Endodermal cell (in vitro differentiated cells): ENCODE measurements around the gene KIF16B. TPM values are rescaled to one million over a fixed set of nuclear protein-coding genes. Genes with fewer than 3 reads are reported as not detected.

Experiments
- DNase-seq: peaks from one replicate; pipeline ENCODE4 v3.0.0-alpha.2; 2017
- H3K27ac ChIP-seq: 2 replicates; pipeline ENCODE4 v1.5.1; 2013; ENCODE audit warnings: mild to moderate bottlenecking, low read depth, low read length, moderate library complexity
- H3K27me3 ChIP-seq: 2 replicates; pipeline ENCODE4 v1.6.1; 2013; ENCODE audit warnings: mild to moderate bottlenecking, low read length, moderate library complexity; ENCODE audit not compliant: insufficient read depth, control insufficient read depth, poor library complexity, severe bottlenecking
- H3K36me3 ChIP-seq: 2 replicates; pipeline ENCODE4 v1.7.0; 2013; ENCODE audit warnings: mild to moderate bottlenecking, low read length, moderate library complexity; ENCODE audit not compliant: control insufficient read depth, insufficient read depth
- H3K4me1 ChIP-seq: one replicate; pipeline ENCODE4 v1.7.0; 2013; ENCODE audit warnings: low read length; ENCODE audit not compliant: control insufficient read depth, insufficient read depth
- H3K4me3 ChIP-seq: 2 replicates; pipeline ENCODE4 v1.5.1; 2013; ENCODE audit warnings: mild to moderate bottlenecking, low read length, moderate library complexity
- H3K9ac ChIP-seq: 2 replicates; pipeline ENCODE4 v1.6.1; 2013; ENCODE audit warnings: mild to moderate bottlenecking, low read length, moderate library complexity; ENCODE audit not compliant: poor library complexity, severe bottlenecking; ENCODE audit errors: extremely low read depth
- H3K9me3 ChIP-seq: 2 replicates; pipeline ENCODE4 v1.6.1; 2013; ENCODE audit warnings: mild to moderate bottlenecking, low read length, moderate library complexity; ENCODE audit not compliant: control insufficient read depth
- H3K27ac Mint-ChIP-seq: 2 replicates; pipeline ENCODE4 v1.8.0; 2020; ENCODE audit warnings: mixed read lengths
- H3K27me3 Mint-ChIP-seq: 2 replicates; pipeline ENCODE4 v1.8.0; 2021; ENCODE audit warnings: mild to moderate bottlenecking, mixed read lengths; ENCODE audit not compliant: insufficient read depth
- H3K36me3 Mint-ChIP-seq: 2 replicates; pipeline ENCODE4 v1.8.0; 2020; ENCODE audit warnings: low read depth, mixed read lengths
- H3K4me1 Mint-ChIP-seq: 2 replicates; pipeline ENCODE4 v1.8.0; 2020; ENCODE audit warnings: mixed read lengths
- H3K4me3 Mint-ChIP-seq: 2 replicates; pipeline ENCODE4 v1.8.0; 2020; ENCODE audit warnings: mild to moderate bottlenecking, moderate library complexity, mixed read lengths
- H3K9me3 Mint-ChIP-seq: 2 replicates; pipeline ENCODE4 v1.8.0; 2020; ENCODE audit warnings: mild to moderate bottlenecking, mixed read lengths
- WGBS, 2 experiments: methylation state at CpG; one replicate each; pipeline versions ENCODE4 v1.1.5 to v1.1.7; 2013; ENCODE audit warnings: missing lambda C conversion rate in 2 of 2, mixed read lengths in 1 of 2; ENCODE audit not compliant: insufficient coverage in 1 of 2, insufficient read length in 1 of 2; 5-methylcytosine and 5-hydroxymethylcytosine counted together
- total RNA-seq, 2 donors: library from RNA; stranded (reverse); fragmentation: NEBNext Ultra II Directional in 1 of 2; extraction: Animal tissue kit (Norgen Biotek cat#: 25700) in 1 of 2; gene quantifications; 2 replicates in 1 of 2; 3 replicates in 1 of 2; pipeline ENCODE4 v1.2.1, GENCODE V29; 2021
- TF ChIP-seq, protein P1 (sequence below): fragments of 200-600 bp; sonication (generic); conservative IDR thresholded peaks from 2 replicates; pipeline ENCODE4 v1.5.0; 2021; ENCODE audit warnings: antibody characterized with exemption, mild to moderate bottlenecking

Gene KIF16B
- total RNA-seq, 2 donors from 2014 or later = 17.3 to 18.8 TPM

DNA sequence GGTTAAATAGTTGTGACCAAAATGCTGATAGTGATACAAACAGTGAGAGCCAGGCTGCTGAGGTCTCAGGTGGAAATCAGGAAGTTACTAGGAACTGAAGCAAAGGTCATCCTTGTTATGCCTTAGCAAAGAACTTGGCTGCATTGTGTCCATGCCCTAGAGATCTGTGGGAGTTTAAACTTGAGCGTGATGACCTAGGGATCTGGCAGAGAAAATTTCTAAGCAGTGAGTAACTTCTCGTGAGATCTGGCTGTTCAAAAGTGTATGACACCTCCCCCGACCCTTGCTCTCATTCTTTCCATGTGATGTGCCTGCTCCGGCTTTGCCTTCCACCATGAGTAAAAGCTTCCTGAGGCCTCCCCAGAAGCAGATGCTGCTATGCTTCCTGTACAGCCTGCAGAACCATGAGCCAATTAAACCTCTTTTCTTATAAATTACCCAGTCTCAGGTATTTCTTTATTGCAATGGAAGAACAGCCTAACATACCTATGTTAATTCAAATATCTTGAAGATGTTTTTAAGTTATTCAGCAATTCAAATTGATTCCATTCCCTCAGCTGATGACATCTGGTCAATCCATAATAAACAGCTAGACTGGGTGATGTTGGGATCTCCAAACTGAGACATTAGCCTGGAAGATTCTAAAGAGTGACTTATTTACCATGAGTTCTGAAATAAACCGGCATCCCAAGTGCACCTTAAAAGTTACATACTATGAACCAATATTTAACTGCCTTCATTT lies 33.8 kb downstream of the KIF16B start:
- 92 to 95% methylated on average over 4 to 5 of the region's 5 CpGs for WGBS, 2 experiments
- Histone ChIP-seq H3K9ac (no peak overlapping the region), H3K27me3 (no peaks in the 10 kb centered on the region), H3K27ac (no peak overlapping the region), H3K36me3 (no peaks in the 10 kb centered on the region), H3K4me3 (no peak overlapping the region), H3K4me1 (no peaks in the 10 kb centered on the region), H3K9me3 (no peaks in the 10 kb centered on the region)
- H3K4me1 Mint-ChIP-seq = peaks cover 22% of the 10 kb centered on the region
- no peak for DNase-seq
- H3K36me3 Mint-ChIP-seq = peaks cover 2% of the 10 kb centered on the region
- H3K27me3 Mint-ChIP-seq = no peaks in the 10 kb centered on the region
- H3K4me3 Mint-ChIP-seq = no peak overlapping the region
- TF ChIP-seq, protein P1, sequence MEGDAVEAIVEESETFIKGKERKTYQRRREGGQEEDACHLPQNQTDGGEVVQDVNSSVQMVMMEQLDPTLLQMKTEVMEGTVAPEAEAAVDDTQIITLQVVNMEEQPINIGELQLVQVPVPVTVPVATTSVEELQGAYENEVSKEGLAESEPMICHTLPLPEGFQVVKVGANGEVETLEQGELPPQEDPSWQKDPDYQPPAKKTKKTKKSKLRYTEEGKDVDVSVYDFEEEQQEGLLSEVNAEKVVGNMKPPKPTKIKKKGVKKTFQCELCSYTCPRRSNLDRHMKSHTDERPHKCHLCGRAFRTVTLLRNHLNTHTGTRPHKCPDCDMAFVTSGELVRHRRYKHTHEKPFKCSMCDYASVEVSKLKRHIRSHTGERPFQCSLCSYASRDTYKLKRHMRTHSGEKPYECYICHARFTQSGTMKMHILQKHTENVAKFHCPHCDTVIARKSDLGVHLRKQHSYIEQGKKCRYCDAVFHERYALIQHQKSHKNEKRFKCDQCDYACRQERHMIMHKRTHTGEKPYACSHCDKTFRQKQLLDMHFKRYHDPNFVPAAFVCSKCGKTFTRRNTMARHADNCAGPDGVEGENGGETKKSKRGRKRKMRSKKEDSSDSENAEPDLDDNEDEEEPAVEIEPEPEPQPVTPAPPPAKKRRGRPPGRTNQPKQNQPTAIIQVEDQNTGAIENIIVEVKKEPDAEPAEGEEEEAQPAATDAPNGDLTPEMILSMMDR = no peak
- no peaks in the 10 kb centered on the region for H3K9me3 Mint-ChIP-seq
- H3K27ac Mint-ChIP-seq = no peak overlapping the region

- Mint-ChIP-seq H3K27me3 (no peaks in the 10 kb centered on the region), H3K4me1 (peaks cover 19% of the 10 kb centered on the region), H3K27ac (no peak overlapping the region), H3K9me3 (no peaks in the 10 kb centered on the region), H3K36me3 (peaks cover 2% of the 10 kb centered on the region), H3K4me3 (no peak overlapping the region)
- Histone ChIP-seq H3K4me3 (no peak overlapping the region), H3K9ac (no peak overlapping the region), H3K9me3 (no peaks in the 10 kb centered on the region), H3K27me3 (no peaks in the 10 kb centered on the region), H3K4me1 (no peaks in the 10 kb centered on the region), H3K27ac (no peak overlapping the region), H3K36me3 (no peaks in the 10 kb centered on the region)
- 90 to 95% methylated on average over 4 of the region's 4 CpGs for WGBS, 2 experiments
- TF ChIP-seq, protein P1 = no peak
- no peak for DNase-seq
Observed at GRCh38 chr20:16538779-16539178, 34.5 kb downstream of the KIF16B start.

- Mint-ChIP-seq H3K4me3 (no peak overlapping the region), H3K36me3 (peaks cover 2% of the 10 kb centered on the region), H3K9me3 (no peaks in the 10 kb centered on the region), H3K27me3 (no peaks in the 10 kb centered on the region), H3K4me1 (peaks cover 17% of the 10 kb centered on the region), H3K27ac (no peak overlapping the region)
- Histone ChIP-seq H3K4me3 (no peak overlapping the region), H3K4me1 (no peaks in the 10 kb centered on the region), H3K27ac (no peak overlapping the region), H3K27me3 (no peaks in the 10 kb centered on the region), H3K9ac (no peak overlapping the region), H3K9me3 (no peaks in the 10 kb centered on the region), H3K36me3 (no peaks in the 10 kb centered on the region)
- 91 to 97% methylated on average over 1 to 2 of the region's 2 CpGs for WGBS, 2 experiments
- DNase-seq = no peak
- TF ChIP-seq, protein P1 = no peak
Observed at GRCh38 chr20:16537918-16538317, 35.3 kb downstream of the KIF16B start.
